ENCODE results near the gene TPMT. TPM values are rescaled to one million over a fixed set of nuclear protein-coding genes. Genes with fewer than 3 reads are reported as not detected.

TPMT gene
- total RNA-seq, 1 experiment from 2014 or later = 14.4 TPM

GRCh38 chr6:18155150-18155863, 430 bp upstream of the TPMT start, which contains the start of gene KDM1B (continued):
- 0 out of 2 replicates have a peak, but pooled peaks have one; percentile 6 for TF ChIP-seq MAX (CRISPR knock-in tag; IDR thresholded peaks at IDR 0.05)
- TF ChIP-seq TP53 (CRISPR knock-in tag; IDR thresholded peaks at IDR 0.05) = no peak
- TF ChIP-seq TEAD1 (CRISPR knock-in tag; IDR thresholded peaks at IDR 0.05) = 0 out of 2 replicates have a peak, but pooled peaks have one; percentile 52

GRCh38 chr6:18153311-18153703, 1.6 kb downstream of the TPMT start:
- ChIA-PET CTCF (no interaction called here), POLR2A (interaction anchor here (0.6 kb wide), 1 partner anchor 101 kb away, joined by 3 read pairs; no protein-coding TSS in a partner anchor)
- TF ChIP-seq FOXP1 (CRISPR knock-in tag; IDR thresholded peaks at IDR 0.05; ENCODE audit: borderline replicate concordance) (no peak), ZNF512 (CRISPR knock-in tag; IDR thresholded peaks at IDR 0.05; ENCODE audit: borderline replicate concordance) (no peak), IRF1 (CRISPR knock-in tag; IDR thresholded peaks at IDR 0.05) (no peak), MAX (CRISPR knock-in tag; IDR thresholded peaks at IDR 0.05) (no peak), JAZF1 (CRISPR knock-in tag; IDR thresholded peaks at IDR 0.05) (no peak), ARID4B (CRISPR knock-in tag; IDR thresholded peaks at IDR 0.05; ENCODE audit: borderline replicate concordance) (no peak), CREB1 (CRISPR knock-in tag; IDR thresholded peaks at IDR 0.05) (no peak), OVOL2 (CRISPR knock-in tag; IDR thresholded peaks at IDR 0.05; ENCODE audit: borderline replicate concordance) (no peak), MYBL2 (CRISPR knock-in tag; IDR thresholded peaks at IDR 0.05) (no peak), ZNF232 (CRISPR knock-in tag; IDR thresholded peaks at IDR 0.05) (no peak), NR3C1 (CRISPR knock-in tag; conservative IDR thresholded peaks at IDR 0.05; ENCODE audit: low read depth) (no peak), NFE2L1 (CRISPR knock-in tag; IDR thresholded peaks at IDR 0.05) (no peak), ZMAT4 (CRISPR knock-in tag; IDR thresholded peaks at IDR 0.05) (no peak), EMX1 (CRISPR knock-in tag; IDR thresholded peaks at IDR 0.05) (no peak), ZNF317 (CRISPR knock-in tag; IDR thresholded peaks at IDR 0.05; ENCODE audit: borderline replicate concordance, low read depth) (no peak), ATF2 (CRISPR knock-in tag; IDR thresholded peaks at IDR 0.05; ENCODE audit: borderline replicate concordance, low read depth) (no peak), JUN (CRISPR knock-in tag; IDR thresholded peaks at IDR 0.05) (no peak), NFATC4 (CRISPR knock-in tag; IDR thresholded peaks at IDR 0.05) (no peak)
- no peaks in the 10 kb centered on the region for H3K27me3 Mint-ChIP-seq (ENCODE audit: low read depth)
- ATAC-seq (no peak), DNase-seq (ENCODE audit: low spot score) (no peak)
- H3K4me3 Mint-ChIP-seq = 0 out of 2 replicates have a peak overlapping the region, but pooled peaks have one; percentile 97
- H3K27ac Mint-ChIP-seq = no peak overlapping the region
- peaks cover 22% of the 10 kb centered on the region for H3K4me1 Mint-ChIP-seq
- H3K9me3 Mint-ChIP-seq = no peaks in the 10 kb centered on the region
- peaks cover 4% of the 10 kb centered on the region; the same call in 1 of the 2 replicates for H3K36me3 Mint-ChIP-seq

Data from WTC11 (cell line).